HG03025 (cell line): Measurements from ENCODE around the gene RAB31.
"Not testable (repeated sequence)": the region's sequence is repeated elsewhere in the genome, so short reads cannot be mapped to it uniquely, and the experiment has no call there.

Experiments used
- ATAC-seq: cut with Tn5 transposase; IDR thresholded peaks from one replicate; pipeline ENCODE4 v1.9.1; 2021; ENCODE audit warnings: mild to moderate bottlenecking, moderate library complexity; ENCODE audit not compliant: unreplicated experiment, low FRiP score

RAB31 gene

DNA sequence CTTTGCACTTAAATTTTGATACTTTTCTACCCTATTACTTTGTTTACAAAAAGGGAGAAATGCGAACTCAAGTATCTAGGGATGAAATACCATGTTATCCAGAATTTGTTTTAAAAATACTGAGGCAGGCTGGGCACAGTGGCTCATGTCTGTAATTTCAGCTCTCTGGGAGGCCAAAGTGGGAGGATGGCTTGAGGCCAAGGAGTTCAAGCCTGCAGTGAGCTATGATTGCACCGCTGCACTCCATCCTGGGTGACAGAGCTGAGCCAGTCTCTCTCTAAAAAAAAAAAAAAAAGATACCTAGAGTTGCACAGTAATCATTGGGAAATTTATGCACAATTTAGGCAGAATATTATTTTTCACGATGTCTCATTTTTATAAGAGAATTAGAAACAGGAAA, 193.3 kb downstream of the RAB31 start:
- no peak for ATAC-seq

DNA sequence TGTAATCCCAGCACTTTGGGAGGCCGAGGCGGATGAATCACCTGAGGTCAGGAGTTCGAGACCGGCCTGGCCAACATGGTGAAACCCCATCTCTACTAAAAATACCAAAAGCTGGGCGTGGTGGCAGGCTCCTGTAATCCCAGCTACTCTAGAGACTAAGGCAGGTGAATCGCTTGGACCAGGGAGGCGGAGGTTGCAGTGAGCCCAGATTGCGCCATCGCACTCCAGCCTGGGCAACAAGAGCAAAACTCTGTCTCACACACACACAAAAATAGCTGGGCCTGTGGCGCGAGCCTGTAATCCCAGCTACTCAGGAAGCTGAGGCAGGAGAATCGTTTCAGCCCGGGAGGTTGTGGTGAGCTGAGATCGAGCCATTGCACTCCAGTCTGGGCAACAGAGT, 194.2 kb downstream of the RAB31 start:
- not testable (repeated sequence) for ATAC-seq

DNA sequence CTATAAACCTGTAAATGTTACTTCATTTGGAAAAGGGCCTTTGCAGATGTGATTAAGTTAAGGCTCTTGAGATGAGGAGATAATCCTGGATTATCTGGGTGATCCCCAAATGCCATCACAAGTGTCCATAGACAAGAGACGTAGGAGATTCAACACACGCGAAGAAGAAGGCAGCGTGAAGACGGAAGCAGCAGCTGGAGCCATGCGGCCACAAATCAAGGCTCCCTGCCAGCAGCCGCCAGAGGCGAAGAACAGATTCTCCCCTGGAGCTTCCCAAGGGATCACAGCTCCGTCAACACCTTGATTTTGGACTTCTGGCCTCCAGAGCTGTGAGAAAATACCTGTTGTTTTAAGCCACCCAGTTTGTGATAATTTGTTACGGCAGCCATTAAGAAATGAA, 194.7 kb downstream of the RAB31 start:
- ATAC-seq = no peak

DNA sequence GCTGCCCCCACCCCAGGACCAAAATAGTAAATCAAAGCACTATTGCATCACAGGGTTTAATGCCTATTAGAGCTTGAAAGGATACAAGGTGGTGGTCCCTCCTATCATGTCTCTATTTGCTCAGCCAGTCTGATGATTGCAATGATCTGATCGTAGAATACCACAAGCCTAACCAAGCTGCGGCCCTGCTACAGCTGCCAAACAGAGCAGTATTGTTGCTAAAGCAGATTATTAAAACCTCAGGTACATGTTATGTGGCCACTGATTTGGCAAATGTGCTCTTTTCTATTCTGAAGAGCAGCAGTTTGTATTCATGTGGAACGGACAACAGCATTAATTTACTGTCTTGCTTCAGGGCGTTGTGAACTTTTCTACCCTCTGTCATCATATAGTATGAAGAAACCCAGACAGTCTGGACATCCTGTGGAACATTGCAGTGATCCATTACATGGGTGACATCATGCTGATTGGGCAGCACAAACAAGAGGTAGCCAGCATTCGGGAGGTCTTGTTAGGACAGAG, 197.4 kb downstream of the RAB31 start:
- no peak for ATAC-seq

DNA sequence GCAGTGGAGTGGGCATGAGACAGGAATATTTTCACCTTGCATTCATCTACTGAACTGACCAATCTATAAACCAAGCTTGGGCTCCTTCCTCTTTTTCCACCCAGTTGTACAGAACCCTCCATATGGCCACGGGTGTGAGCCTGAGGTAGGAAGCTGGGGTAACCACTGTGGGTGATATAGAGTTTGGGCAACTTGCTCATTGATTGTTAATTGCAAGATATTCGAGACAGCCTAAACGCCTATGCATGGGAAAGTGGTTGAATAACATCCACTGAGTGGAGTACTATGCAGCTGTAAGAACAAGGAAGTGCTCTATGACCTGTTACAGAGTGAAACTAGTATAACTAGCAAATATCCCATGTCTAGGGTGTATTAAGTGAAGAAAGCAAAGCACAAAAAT, 198.4 kb downstream of the RAB31 start:
- no peak for ATAC-seq

DNA sequence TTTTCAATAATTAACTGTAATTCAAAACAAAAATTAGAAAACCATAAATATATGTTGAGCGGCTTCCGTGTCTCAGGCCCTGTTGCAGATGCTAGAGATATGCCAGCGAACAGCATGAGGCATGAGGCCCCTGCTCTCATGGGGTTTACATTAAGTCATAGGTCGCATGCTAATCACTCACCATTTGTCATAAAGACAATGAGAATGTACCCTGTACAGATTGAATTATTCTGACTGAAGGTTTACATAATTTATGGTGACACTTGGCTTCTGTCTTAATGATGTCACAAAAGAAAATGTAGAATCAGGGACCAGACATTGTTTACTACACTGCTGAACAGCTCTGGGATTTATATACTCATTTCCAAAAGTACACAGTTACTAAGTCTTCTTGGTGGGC, 199.8 kb downstream of the RAB31 start:
- ATAC-seq = no peak

DNA sequence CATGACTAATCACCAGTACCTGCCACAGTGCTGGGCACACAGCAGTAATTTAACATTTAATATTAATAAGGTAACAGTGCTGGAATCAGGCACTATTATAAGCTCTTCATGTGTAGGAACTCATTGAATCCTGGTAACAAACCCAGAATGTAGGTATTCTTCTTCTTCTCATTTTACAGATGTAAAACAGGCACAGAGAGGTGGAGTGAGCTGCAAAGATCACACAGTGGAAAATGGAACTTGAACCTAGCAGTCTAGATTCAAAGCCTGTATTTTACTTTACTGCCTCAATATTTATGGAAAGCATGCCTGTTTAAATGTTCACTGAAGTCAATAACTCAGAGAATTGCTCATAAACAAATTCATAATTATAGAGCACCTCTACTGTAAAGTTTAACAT, 202.0 kb downstream of the RAB31 start:
- no peak for ATAC-seq

DNA sequence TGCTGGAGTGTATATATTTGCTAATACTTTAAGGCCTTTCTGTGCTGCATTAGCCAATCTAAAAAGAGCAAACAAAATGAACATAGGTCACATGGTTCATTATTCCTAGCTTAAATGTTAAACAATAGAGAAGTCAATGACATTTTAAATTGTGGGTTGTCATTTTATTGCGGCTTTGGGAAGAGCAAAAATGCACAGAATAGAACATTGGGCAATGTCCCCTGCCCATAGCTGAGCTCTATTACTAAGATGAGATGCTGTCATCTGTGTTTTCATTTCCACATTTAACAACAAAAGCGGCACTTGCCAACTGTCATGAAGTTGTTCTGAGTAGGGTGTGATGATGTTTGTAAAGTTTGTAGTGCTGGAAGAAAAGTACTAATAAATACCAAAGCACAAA, 202.6 kb downstream of the RAB31 start:
- no peak for ATAC-seq

DNA sequence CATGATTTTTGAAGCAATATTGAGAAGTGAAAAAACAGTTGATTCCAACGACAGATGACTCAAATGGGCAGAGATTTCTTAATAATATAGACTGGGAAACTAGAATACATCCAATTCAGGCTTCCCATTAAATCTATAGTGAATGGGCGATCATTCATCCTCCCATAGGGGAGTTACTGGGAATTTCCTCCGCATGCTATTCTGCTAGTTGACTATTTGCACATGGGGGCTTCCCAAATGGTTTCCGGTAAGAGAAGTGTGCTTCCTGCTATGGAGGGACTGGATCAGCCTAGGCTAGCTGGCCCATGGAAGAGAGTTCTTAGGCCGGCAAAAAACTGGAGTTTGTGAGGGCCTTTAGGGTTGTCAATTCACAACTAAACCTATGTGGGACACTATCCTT, 203.1 kb downstream of the RAB31 start:
- no peak for ATAC-seq
